Ectodermal cell (in vitro differentiated cells): ENCODE measurements around the gene ART5.

Experiments
- H3K27ac ChIP-seq: 2 replicates; pipeline ENCODE4 v1.7.0; 2013; ENCODE audit warnings: mild to moderate bottlenecking, low read depth, low read length; ENCODE audit not compliant: insufficient read depth, poor library complexity, severe bottlenecking
- H3K27me3 ChIP-seq: 2 replicates; pipeline ENCODE4 v1.7.0; 2013; ENCODE audit warnings: mild to moderate bottlenecking, low read length; ENCODE audit not compliant: insufficient read depth, control insufficient read depth, poor library complexity, severe bottlenecking
- H3K36me3 ChIP-seq: one replicate; pipeline ENCODE4 v1.7.0; 2013; ENCODE audit warnings: low read length; ENCODE audit not compliant: control insufficient read depth, insufficient read depth
- H3K4me1 ChIP-seq: one replicate; pipeline ENCODE4 v1.7.0; 2013; ENCODE audit warnings: low read length; ENCODE audit not compliant: control insufficient read depth, insufficient read depth
- H3K4me3 ChIP-seq: 2 replicates; pipeline ENCODE4 v1.7.0; 2013; ENCODE audit warnings: low read depth, low read length, control low read depth; ENCODE audit not compliant: insufficient read depth
- H3K9me3 ChIP-seq: 2 replicates; pipeline ENCODE4 v1.7.0; 2013; ENCODE audit warnings: mild to moderate bottlenecking, low read length, moderate library complexity; ENCODE audit not compliant: control insufficient read depth
- WGBS, 2 experiments: methylation state at CpG; one replicate each; pipeline ENCODE4 v1.1.7; 2013; ENCODE audit warnings: missing lambda C conversion rate in 2 of 2; 5-methylcytosine and 5-hydroxymethylcytosine counted together

ART5 gene

GRCh38 chr11:3669742-3670183 is 28.0 kb upstream of the ART5 start:
- peaks cover 16% of the 10 kb centered on the region for H3K36me3 ChIP-seq
- no peaks in the 10 kb centered on the region for H3K27me3 ChIP-seq
- H3K4me3 ChIP-seq, result no peak overlapping the region
- 95% methylated on average over 5 of the region's 5 CpGs for WGBS, 2 experiments
- no peak overlapping the region for H3K27ac ChIP-seq
- no peaks in the 10 kb centered on the region for H3K9me3 ChIP-seq
- no peaks in the 10 kb centered on the region for H3K4me1 ChIP-seq

- no peak overlapping the region for H3K4me3 ChIP-seq
- H3K27ac ChIP-seq, result no peak overlapping the region
- peaks cover 12% of the 10 kb centered on the region for H3K36me3 ChIP-seq
- H3K27me3 ChIP-seq, result no peaks in the 10 kb centered on the region
- WGBS, 2 experiments, result 94 to 98% methylated on average over 7 of the region's 7 CpGs
- H3K4me1 ChIP-seq, result no peaks in the 10 kb centered on the region
- H3K9me3 ChIP-seq, result no peaks in the 10 kb centered on the region
These were observed 27.3 kb upstream of the ART5 start for GRCh38 chr11:3669128-3669527.

- 97% methylated on average over 89 of the region's 89 CpGs for WGBS, 2 experiments
- Histone ChIP-seq H3K27me3 (no peaks in the 10 kb centered on the region), H3K4me3 (no peak overlapping the region), H3K9me3 (no peaks in the 10 kb centered on the region), H3K4me1 (no peaks in the 10 kb centered on the region), H3K36me3 (peaks cover 6% of the 10 kb centered on the region), H3K27ac (no peak overlapping the region)
These were observed 25.6 kb upstream of the ART5 start for GRCh38 chr11:3667149-3668035.

GRCh38 chr11:3666023-3666530 is 24.3 kb upstream of the ART5 start:
- H3K4me1 ChIP-seq, result no peaks in the 10 kb centered on the region
- H3K36me3 ChIP-seq, result peaks cover 6% of the 10 kb centered on the region
- no peaks in the 10 kb centered on the region for H3K9me3 ChIP-seq
- H3K4me3 ChIP-seq, result no peak overlapping the region
- WGBS, 2 experiments, result 94 to 96% methylated on average over 17 of the region's 17 CpGs
- no peaks in the 10 kb centered on the region for H3K27me3 ChIP-seq
- H3K27ac ChIP-seq, result no peak overlapping the region

- Histone ChIP-seq H3K4me3 (no peak overlapping the region), H3K27me3 (no peaks in the 10 kb centered on the region), H3K36me3 (peaks cover 6% of the 10 kb centered on the region), H3K9me3 (no peaks in the 10 kb centered on the region), H3K4me1 (no peaks in the 10 kb centered on the region), H3K27ac (no peak overlapping the region)
- WGBS, 2 experiments, result 92 to 95% methylated on average over 6 of the region's 6 CpGs
These were observed 23.7 kb upstream of the ART5 start for GRCh38 chr11:3665336-3666022.

GRCh38 chr11:3664032-3664630 is 22.3 kb upstream of the ART5 start:
- peaks cover 1% of the 10 kb centered on the region for H3K36me3 ChIP-seq
- no peak overlapping the region for H3K4me3 ChIP-seq
- H3K27ac ChIP-seq, result no peak overlapping the region
- 92 to 93% methylated on average over 10 of the region's 10 CpGs for WGBS, 2 experiments
- no peaks in the 10 kb centered on the region for H3K9me3 ChIP-seq
- H3K27me3 ChIP-seq, result no peaks in the 10 kb centered on the region
- H3K4me1 ChIP-seq, result no peaks in the 10 kb centered on the region

GRCh38 chr11:3662856-3663255 is 21.1 kb upstream of the ART5 start:
- Histone ChIP-seq H3K27me3 (no peaks in the 10 kb centered on the region), H3K4me3 (no peak overlapping the region), H3K27ac (no peak overlapping the region), H3K4me1 (no peaks in the 10 kb centered on the region), H3K9me3 (no peaks in the 10 kb centered on the region), H3K36me3 (no peaks in the 10 kb centered on the region)

GRCh38 chr11:3660960-3661359 is 19.2 kb upstream of the ART5 start:
- Histone ChIP-seq H3K4me1 (no peaks in the 10 kb centered on the region), H3K27me3 (no peaks in the 10 kb centered on the region), H3K27ac (no peak overlapping the region), H3K36me3 (no peaks in the 10 kb centered on the region), H3K4me3 (no peak overlapping the region), H3K9me3 (no peaks in the 10 kb centered on the region)
- 90% methylated on average over 2 of the region's 2 CpGs for WGBS, 2 experiments

GRCh38 chr11:3659595-3660515 is 18.1 kb upstream of the ART5 start:
- Histone ChIP-seq H3K4me1 (no peaks in the 10 kb centered on the region), H3K36me3 (no peaks in the 10 kb centered on the region), H3K27ac (no peak overlapping the region), H3K9me3 (no peaks in the 10 kb centered on the region), H3K4me3 (no peak overlapping the region), H3K27me3 (no peaks in the 10 kb centered on the region)
- 94 to 95% methylated on average over 33 of the region's 33 CpGs for WGBS, 2 experiments
